ENCODE results near the gene GPR32.
"Not testable (repeated sequence)": the region's sequence is repeated elsewhere in the genome, so short reads cannot be mapped to it uniquely, and the experiment has no call there.

The GPR32 gene

DNA sequence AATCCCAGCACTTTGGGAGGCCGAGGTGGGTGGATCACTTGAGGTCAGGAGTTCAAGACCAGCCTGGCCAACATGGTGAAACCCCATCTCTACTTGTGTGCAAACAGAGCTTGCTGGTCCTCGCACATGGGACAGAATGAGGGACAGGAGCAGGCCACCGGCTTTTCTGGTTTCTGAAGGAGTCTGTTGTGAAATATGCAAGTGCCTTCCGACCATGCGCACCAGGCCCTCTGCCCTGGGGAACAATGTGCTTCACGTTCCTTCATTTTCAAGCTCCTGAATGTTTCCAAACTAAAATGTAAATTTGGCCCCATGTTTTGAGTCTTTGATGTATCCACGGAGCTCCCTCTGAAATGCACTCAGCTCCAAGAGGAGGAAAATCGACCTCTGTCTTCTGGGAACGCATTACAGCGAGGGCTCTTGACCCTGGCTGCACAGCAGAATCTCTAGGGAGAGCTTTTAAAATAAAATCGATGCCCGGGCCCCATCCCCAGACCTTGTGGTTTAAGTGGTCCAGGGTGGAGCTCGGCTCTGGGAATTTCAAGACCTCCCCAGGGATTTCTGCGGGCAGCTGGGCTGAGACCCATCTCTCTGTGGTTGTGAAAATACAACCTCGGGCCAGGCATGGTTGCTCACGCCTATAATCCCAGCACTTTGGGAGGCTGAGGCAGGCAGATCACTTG lies 10.6 kb downstream of the GPR32 start:
- no peak for DNase-seq (ENCODE audit: low read depth, low spot score)

GRCh38 chr19:50783848-50784152 lies 13.5 kb downstream of the GPR32 start:
- DNase-seq (ENCODE audit: low read depth, low spot score) = not testable (repeated sequence)

- no peak for DNase-seq (ENCODE audit: low read depth, low spot score)
Measured at GRCh38 chr19:50784710-50785109, 14.4 kb downstream of the GPR32 start.

DNA sequence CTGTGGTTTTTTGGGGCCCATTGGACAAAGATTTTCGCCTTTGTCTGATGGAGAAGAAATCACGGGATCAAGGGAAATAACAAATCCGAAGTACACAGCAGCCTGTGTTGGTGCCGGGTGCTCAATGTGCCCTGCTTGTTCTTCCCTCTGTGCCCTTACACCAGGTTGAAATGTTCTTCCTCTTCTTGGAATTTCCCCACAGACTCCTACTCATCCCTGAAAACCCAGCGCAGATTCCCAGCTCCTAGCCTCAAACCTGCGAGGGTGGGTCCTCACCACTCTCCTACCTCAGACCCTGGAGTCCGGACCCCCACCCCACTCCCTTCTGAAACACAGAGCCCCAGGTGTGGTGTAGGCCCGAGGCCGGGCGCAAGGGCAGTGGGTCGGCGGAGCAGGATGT lies 15.1 kb downstream of the GPR32 start:
- DNase-seq (ENCODE audit: low read depth, low spot score) = no peak

DNA sequence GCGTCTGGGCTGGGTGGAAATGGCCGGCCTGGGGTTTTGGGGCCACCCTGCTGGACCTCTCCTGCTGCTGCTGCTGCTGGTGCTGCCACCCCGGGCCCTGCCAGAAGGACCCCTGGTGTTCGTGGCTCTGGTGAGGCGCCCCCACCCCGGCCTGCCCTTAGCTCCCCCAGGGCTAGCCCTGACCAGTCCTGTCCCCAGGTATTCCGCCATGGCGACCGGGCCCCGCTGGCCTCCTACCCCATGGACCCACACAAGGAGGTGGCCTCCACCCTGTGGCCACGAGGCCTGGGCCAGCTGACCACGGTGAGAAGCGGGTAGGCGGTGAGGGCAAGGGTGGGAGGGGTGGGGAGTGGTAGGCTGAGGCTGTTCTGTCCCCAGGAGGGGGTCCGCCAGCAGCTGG lies 20.1 kb downstream of the GPR32 start, which contains the start of gene ACP4:
Gene ACP4 (plus strand): TSS at position 20 of the 400 bp plus-strand sequence. CDS start 0 bp downstream, at position 20.
- no peak for DNase-seq (ENCODE audit: low read depth, low spot score)

DNA sequence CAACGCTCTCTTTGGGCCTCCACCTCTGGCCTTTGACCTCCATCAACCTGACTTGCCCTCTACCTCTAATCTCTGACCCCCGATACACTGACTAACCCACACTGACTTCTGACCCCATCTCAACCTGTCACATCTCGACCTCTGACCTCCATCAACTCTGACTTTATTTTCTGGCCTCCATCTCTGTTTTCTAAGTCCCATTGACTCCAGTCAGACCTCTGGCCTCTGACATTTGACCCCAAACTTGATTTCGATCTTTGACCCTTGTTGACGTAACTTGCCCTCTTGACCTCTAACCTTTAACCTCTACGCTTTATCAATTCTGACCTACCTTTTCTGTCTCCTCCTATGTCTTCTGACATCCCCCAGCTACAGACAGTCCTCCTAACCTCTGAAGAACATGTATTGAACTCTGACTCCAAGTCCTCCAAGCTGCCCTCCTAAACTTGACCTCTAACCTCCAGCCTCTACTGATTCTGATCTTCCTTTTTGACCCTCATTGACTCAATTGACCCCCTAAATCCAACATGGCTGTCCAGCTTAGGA lies 20.7 kb downstream of the GPR32 start:
- DNase-seq (ENCODE audit: low read depth, low spot score) = no peak

GRCh38 chr19:50791594-50792271 lies 21.5 kb downstream of the GPR32 start:
- no peak for DNase-seq (ENCODE audit: low read depth, low spot score)

GRCh38 chr19:50792272-50793250 lies 22.3 kb downstream of the GPR32 start:
- DNase-seq (ENCODE audit: low read depth, low spot score) = no peak

GRCh38 chr19:50793558-50794065 lies 23.3 kb downstream of the GPR32 start:
- DNase-seq (ENCODE audit: low read depth, low spot score) = no peak

DNA sequence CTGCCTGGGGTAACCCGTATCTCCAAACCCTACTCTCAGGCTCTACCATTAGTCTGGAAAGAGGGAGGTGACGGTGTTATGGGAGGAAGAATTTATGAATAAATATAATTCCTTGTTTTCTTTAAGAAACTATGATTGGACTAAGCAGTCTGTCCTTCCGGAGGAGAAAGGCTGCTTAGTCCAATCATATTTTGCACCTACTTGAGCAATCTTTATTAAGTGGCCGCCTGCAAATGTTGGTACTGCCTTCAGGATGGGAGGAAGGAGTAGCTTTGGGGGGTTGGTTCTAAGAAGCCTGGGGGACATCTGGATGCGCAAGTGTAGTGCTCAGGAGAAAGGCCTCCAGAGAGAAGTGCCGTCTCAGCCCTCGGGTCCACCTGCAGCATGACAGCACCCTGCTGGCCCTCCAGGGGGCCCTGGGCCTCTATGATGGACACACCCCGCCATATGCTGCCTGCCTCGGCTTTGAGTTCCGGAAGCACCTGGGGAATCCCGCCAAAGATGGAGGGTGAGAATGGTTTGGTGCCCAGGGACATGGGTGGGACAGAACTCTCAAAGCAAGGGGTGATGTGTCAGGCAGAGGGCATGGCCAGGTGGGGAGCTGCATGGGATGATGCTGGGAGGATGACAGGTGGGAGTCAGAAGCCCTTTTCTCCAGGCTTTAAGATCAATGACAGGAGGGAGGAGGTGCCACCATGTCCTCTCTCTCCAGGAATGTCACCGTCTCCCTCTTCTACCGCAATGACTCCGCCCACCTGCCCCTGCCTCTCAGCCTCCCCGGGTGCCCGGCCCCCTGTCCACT lies 24.0 kb downstream of the GPR32 start:
- no peak for DNase-seq (ENCODE audit: low read depth, low spot score)

DNA sequence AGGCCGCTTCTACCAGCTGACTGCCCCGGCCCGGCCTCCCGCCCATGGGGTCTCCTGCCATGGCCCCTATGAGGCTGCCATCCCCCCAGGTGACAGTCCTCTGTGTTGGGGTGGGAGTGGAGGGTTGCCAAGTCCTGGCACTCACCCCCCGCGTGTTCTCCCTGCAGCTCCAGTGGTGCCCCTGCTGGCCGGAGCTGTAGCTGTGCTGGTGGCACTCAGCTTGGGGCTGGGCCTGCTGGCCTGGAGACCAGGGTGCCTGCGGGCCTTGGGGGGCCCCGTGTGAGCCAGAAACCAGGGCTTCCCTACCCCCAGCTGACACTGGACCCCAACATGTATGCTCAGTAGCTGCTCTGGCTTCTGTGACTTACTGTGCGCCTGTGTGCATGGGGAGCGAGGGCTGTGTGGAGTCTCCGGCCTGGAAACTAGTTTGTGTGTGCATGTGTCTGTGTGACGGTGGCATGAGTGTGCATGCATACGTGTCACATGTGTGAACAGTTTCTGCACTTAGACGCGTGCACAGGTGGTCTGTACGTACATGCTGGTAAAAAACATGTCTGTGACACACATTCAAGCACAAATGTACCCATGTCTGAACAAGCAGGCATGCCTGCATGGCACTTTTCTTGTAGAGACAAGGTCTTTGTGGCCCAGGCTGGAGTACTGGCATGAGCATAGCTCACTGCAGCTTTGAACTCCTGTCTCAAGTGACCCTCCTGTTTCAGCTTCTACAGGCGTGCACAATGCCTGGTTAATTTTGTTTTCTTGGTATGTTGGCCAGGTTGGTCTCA lies 24.8 kb downstream of the GPR32 start:
- no peak for DNase-seq (ENCODE audit: low read depth, low spot score)

DNA sequence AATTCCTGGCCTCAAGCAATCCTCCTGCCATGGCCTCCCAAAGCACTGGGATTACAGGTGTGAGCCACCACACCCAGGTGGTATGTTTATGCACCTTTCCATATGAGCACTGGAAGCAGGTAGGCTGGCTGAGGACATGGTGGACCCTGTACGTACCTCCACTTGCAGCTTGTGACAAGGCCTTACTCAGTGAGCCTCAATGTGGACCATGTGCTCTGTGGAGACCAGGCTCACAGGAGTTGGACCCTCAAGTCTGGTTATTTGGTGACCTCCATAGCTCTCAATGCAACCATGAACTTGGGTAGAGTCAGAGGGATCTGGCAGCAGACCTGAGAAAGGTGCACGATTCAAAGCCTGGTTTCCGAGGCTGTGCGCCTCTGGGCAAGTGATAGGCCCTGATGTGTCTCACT lies 25.4 kb downstream of the GPR32 start:
- DNase-seq (ENCODE audit: low read depth, low spot score) = no peak

DNA sequence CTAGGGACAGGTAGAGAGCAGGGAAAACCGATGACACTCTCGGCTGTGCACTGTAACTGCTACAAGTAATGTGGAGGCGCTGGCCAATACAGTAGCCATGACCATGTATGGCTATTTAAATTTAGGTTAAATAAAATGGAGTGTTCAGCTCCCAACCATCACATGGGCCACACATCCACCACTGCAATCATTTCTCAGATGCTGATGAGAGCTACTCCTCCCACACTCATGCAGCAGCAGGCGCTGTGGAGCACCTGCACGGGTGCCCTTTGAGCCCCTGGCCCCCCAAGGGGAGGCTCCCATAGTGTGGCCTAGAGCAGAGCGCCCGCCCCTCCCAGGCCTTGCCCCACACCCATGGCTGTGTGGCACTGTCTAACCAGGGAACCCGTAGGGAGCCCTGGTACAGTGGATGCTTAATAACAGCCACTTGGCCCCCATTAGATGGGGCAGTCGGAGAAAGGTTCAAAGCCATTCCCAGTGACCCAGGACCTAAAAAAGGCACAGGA lies 25.9 kb downstream of the GPR32 start:
- DNase-seq (ENCODE audit: low read depth, low spot score) = no peak

GRCh38 chr19:50796634-50797428 lies 26.6 kb downstream of the GPR32 start:
- no peak for DNase-seq (ENCODE audit: low read depth, low spot score)

GRCh38 chr19:50797429-50797780 lies 27.1 kb downstream of the GPR32 start:
- DNase-seq (ENCODE audit: low read depth, low spot score) = no peak

GRCh38 chr19:50797781-50798658 lies 27.8 kb downstream of the GPR32 start:
- DNase-seq (ENCODE audit: low read depth, low spot score) = no peak

GRCh38 chr19:50798659-50799546 lies 28.6 kb downstream of the GPR32 start:
- no peak for DNase-seq (ENCODE audit: low read depth, low spot score)

Data from brain pericyte (primary cell).